ENCODE results near the gene PDZK1IP1. TPM values are rescaled to one million over a fixed set of nuclear protein-coding genes. Genes with fewer than 3 reads are reported as not detected.
A peak's percentile ranks its signal among the peaks of the same experiment; 100 is the strongest.

PDZK1IP1 gene
- total and polyA plus RNA-seq, 11 donors, result 0.56 to 7.1 TPM; not detected in 9

- peaks cover 34 to 89% (median 72%) of the 10 kb centered on the region in 9 donors for H3K27me3 ChIP-seq
Observed at GRCh38 chr1:47225430-47226100, 35.7 kb upstream of the PDZK1IP1 start.

GRCh38 chr1:47224676-47225399, 35.0 kb upstream of the PDZK1IP1 start:
- peaks cover 0 to 5% (median 0%) of the 10 kb centered on the region in 9 donors for H3K36me3 ChIP-seq
- intact Hi-C loops (cut with DNase I), result no loop called here
- H3K9me3 ChIP-seq, result no peaks in the 10 kb centered on the region
- H3K27ac ChIP-seq, result peak overlapping the region in 3 of 12 donors; percentile 7 to 62 (median 44)
- peak overlapping the region; percentile 3 to 50 (median 42) for H3K4me3 ChIP-seq
- no peak for ATAC-seq
- peaks cover 26 to 82% (median 65%) of the 10 kb centered on the region in 9 donors for H3K27me3 ChIP-seq
- WGBS, 4 donors, result 16 to 36% (median 21%) methylated on average over 21 to 30 of the region's 30 CpGs
- H3K4me1 ChIP-seq, result peaks cover 0 to 47% (median 21%) of the 10 kb centered on the region in 12 donors
- DNase-seq, result no peak
- no peak for TF ChIP-seq CTCF (IDR thresholded peaks at IDR 0.05)
- TF ChIP-seq POLR2A (IDR thresholded peaks at IDR 0.05), result no peak

More at GRCh38 chr1:47225430-47226100, 35.7 kb upstream of the PDZK1IP1 start:
- intact Hi-C loops (cut with DNase I), result no loop called here
- DNase-seq, result no peak
- peak overlapping the region; percentile 10 to 50 (median 42) for H3K4me3 ChIP-seq
- no peaks in the 10 kb centered on the region for H3K9me3 ChIP-seq
- 3 to 6% (median 3%) methylated on average over 37 to 79 of the region's 79 CpGs for WGBS, 4 donors
- peaks cover 0 to 2% (median 0%) of the 10 kb centered on the region in 9 donors for H3K36me3 ChIP-seq
- H3K27ac ChIP-seq, result peak overlapping the region in 9 of 12 donors; percentile 2 to 62 (median 39)
- TF ChIP-seq CTCF (IDR thresholded peaks at IDR 0.05) (no peak), POLR2A (IDR thresholded peaks at IDR 0.05) (no peak)
- H3K4me1 ChIP-seq, result peaks cover 0 to 47% (median 21%) of the 10 kb centered on the region in 12 donors
- peak in 2 of 4 donors; percentile 24 to 31 for ATAC-seq

- DNase-seq (no peak), ATAC-seq (no peak)
- Histone ChIP-seq H3K36me3 (peaks cover 0 to 5% (median 0%) of the 10 kb centered on the region in 9 donors), H3K4me1 (peaks cover 0 to 47% (median 20%) of the 10 kb centered on the region in 12 donors), H3K27ac (no peak overlapping the region), H3K27me3 (peaks cover 23 to 74% (median 57%) of the 10 kb centered on the region in 9 donors), H3K9me3 (no peaks in the 10 kb centered on the region), H3K4me3 (no peak overlapping the region)
- WGBS, 4 donors, result 34 to 49% (median 37%) methylated on average over 8 to 9 of the region's 9 CpGs
- TF ChIP-seq CTCF (IDR thresholded peaks at IDR 0.05), result no peak
- TF ChIP-seq POLR2A (IDR thresholded peaks at IDR 0.05), result no peak
- intact Hi-C loops (cut with DNase I), result no loop called here
Observed at GRCh38 chr1:47223921-47224675, 34.3 kb upstream of the PDZK1IP1 start.

All from heart left ventricle (tissue), 16 donors.